PC-3 (cell line): ENCODE measurements around the gene ARF1. TPM values are rescaled to one million over a fixed set of nuclear protein-coding genes. Genes with fewer than 3 reads are reported as not detected.

Experiments used
- ATAC-seq: fragments of 200-7000 bp; cut with Tn5 transposase; 2 replicates; pipeline ENCODE4 v1.9.1; 2020; ENCODE audit warnings: mild to moderate bottlenecking, moderate library complexity
- BruUV-seq: library from RNA; stranded (reverse); fragments of 400-500 nt; replicated peaks from 2 replicates; lab custom pipeline; 2021; lab: Mats Ljungman, UMichigan
- CTCF ChIA-PET: fragments of 300-600 bp; sonication (Branson Sonifier 250); formaldehyde crosslinking; loops from one replicate; lab custom pipeline; 2022; ENCODE audit warnings: antibody characterized with exemption; lab: Charles Lee
- POLR2A ChIA-PET: fragments of 300-600 bp; sonication (Branson Sonifier 250); formaldehyde crosslinking; loops from one replicate; lab custom pipeline; 2022; ENCODE audit warnings: antibody characterized with exemption; ENCODE audit not compliant: unreplicated experiment; lab: Charles Lee
- DNase-seq: peaks from one replicate; pipeline ENCODE4 v3.0.0-alpha.2; 2015
- H2AFZ ChIP-seq: fragments of 300-600 bp; sonication (generic); 2 replicates; pipeline ENCODE4 v1.6.0; 2016; ENCODE audit warnings: antibody characterized with exemption, low read length
- H3F3A ChIP-seq: fragments of 300-600 bp; sonication (generic); one replicate; pipeline ENCODE4 v1.6.0; 2017; ENCODE audit warnings: antibody characterized with exemption, low read length, control low read depth, mild to moderate bottlenecking; ENCODE audit not compliant: unreplicated experiment
- H3K27ac ChIP-seq: fragments of 300-600 bp; sonication (generic); 2 replicates; pipeline ENCODE4 v1.5.1; 2016; ENCODE audit warnings: mild to moderate bottlenecking, low read length
- H3K27me3 ChIP-seq: fragments of 300-600 bp; sonication (generic); 2 replicates; pipeline ENCODE4 v1.6.1; 2016; ENCODE audit warnings: low read length, mixed read lengths
- H3K36me3 ChIP-seq: fragments of 300-600 bp; sonication (generic); 2 replicates; pipeline ENCODE4 v1.6.1; 2016; ENCODE audit warnings: low read depth, mixed run types, low read length, mixed read lengths
- H3K4me1 ChIP-seq: fragments of 300-600 bp; sonication (generic); 2 replicates; pipeline ENCODE4 v1.5.1; 2016; ENCODE audit warnings: low read length; ENCODE audit not compliant: insufficient read depth
- H3K4me2 ChIP-seq: fragments of 300-600 bp; sonication (generic); 2 replicates; pipeline ENCODE4 v1.6.0; 2016; ENCODE audit warnings: low read length
- H3K4me3 ChIP-seq: fragments of 300-600 bp; sonication (generic); 2 replicates; pipeline ENCODE4 v1.5.1; 2016; ENCODE audit warnings: mild to moderate bottlenecking, low read length, mixed read lengths
- H3K79me2 ChIP-seq: fragments of 300-600 bp; sonication (generic); 2 replicates; pipeline ENCODE4 v1.6.1; 2017; ENCODE audit warnings: low read length, mixed read lengths
- H3K9ac ChIP-seq: fragments of 300-600 bp; sonication (generic); 2 replicates; pipeline ENCODE4 v1.6.0; 2016; ENCODE audit warnings: mild to moderate bottlenecking, low read length
- H3K9me2 ChIP-seq: fragments of 300-600 bp; sonication (generic); replicated peaks from 2 replicates; pipeline ENCODE4 v1.6.1; 2016; ENCODE audit warnings: mixed run types, low read length, mixed read lengths
- H3K9me3 ChIP-seq: fragments of 300-600 bp; sonication (generic); 2 replicates; pipeline ENCODE4 v1.6.1; 2016; ENCODE audit warnings: low read length, mixed read lengths
- H4K20me1 ChIP-seq: fragments of 300-600 bp; sonication (generic); 2 replicates; pipeline ENCODE4 v1.6.1; 2016; ENCODE audit warnings: low read length, mixed read lengths
- CTCF ChIP-seq: fragments of 300-600 bp; sonication (generic); conservative IDR thresholded peaks from 2 replicates; pipeline ENCODE4 v1.5.1; 2017; ENCODE audit warnings: antibody characterized with exemption, low read depth, mild to moderate bottlenecking, low read length
- EZH2 ChIP-seq: fragments of 300-600 bp; sonication (generic); IDR thresholded peaks from one replicate; pipeline ENCODE4 v1.6.1; 2017; ENCODE audit warnings: antibody characterized with exemption, mild to moderate bottlenecking, low read length; ENCODE audit not compliant: unreplicated experiment
- EZH2phosphoT487 ChIP-seq: fragments of 300-600 bp; sonication (generic); IDR thresholded peaks from 2 replicates; pipeline ENCODE4 v1.6.1; 2018; ENCODE audit warnings: mild to moderate bottlenecking, antibody characterized with exemption, low read length, borderline replicate concordance
- intact Hi-C: fragments of 100-400 bp; cut with micrococcal nuclease; formaldehyde crosslinking; loops from 2 replicates; pipeline ENCODE4 v1.9.0; 2023
- total RNA-seq: library from RNA; depleted of rRNA; stranded (reverse); fragments of >200 nt; gene quantifications from 2 replicates; pipeline ENCODE4 v1.2.3, GENCODE V29; 2014

Gene ARF1
- total RNA-seq, 1 experiment from 2014 or later, result 688 TPM

DNA sequence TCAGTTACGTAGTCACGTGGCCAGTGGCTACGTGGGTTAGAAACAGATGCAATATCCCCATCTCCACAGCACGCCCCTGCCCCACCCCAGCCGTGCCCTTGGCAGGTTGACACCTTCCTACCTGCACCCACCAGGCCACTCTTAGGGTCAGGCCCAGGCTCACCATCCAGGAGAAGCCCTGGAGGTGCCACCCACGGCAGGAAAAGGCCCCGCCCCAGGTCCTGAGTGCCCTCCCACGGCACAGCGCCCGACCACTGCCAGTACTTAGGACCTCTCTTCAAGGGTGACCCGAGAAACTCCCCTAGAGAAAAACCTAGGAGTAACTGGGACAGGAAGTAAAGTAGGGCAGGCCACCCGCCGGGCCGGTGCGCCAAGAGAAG is 19.1 kb downstream of the ARF1 start:
- Histone ChIP-seq H3K9me2 (no peaks in the 10 kb centered on the region), H3K36me3 (peaks cover 46% of the 10 kb centered on the region), H4K20me1 (peaks cover 42% of the 10 kb centered on the region), H3K9ac (peak overlapping the region; percentile 91), H3K4me3 (peak overlapping the region; percentile 79), H3K79me2 (peaks cover 64% of the 10 kb centered on the region), H2AFZ (peak overlapping the region; percentile 54; the same call in 1 of the 2 replicates), H3F3A (peaks cover 14% of the 10 kb centered on the region), H3K4me2 (peak overlapping the region; percentile 89), H3K4me1 (peaks cover 21% of the 10 kb centered on the region), H3K9me3 (no peaks in the 10 kb centered on the region), H3K27me3 (no peaks in the 10 kb centered on the region), H3K27ac (no peak overlapping the region)
- DNase-seq (peak; percentile 43), ATAC-seq (peak; percentile 3)
- TF ChIP-seq CTCF, result no peak
- no peak for TF ChIP-seq EZH2phosphoT487
- TF ChIP-seq EZH2, result no peak
- CTCF ChIA-PET, result interaction anchor here (1.0 to 1.1 kb wide), 3 partner anchors 19 to 102 kb away, joined by 3 to 4 read pairs (median 3); partner anchors contain the start of gene IBA57
- intact Hi-C loops, result loop anchor here (10.0 kb wide), 1 partner anchor 537 kb away; the partner anchor contains the start of gene ZNF678
- POLR2A ChIA-PET, result interaction anchor here (0.6 kb wide), 1 partner anchor 99 kb away, joined by 4 read pairs; no protein-coding TSS in a partner anchor
- BruUV-seq, result no TSS peak

GRCh38 chr1:228101994-228102790 is 19.7 kb downstream of the ARF1 start:
- no peaks in the 10 kb centered on the region for H3K27me3 ChIP-seq
- H3K9me3 ChIP-seq, result no peaks in the 10 kb centered on the region
- H3K79me2 ChIP-seq, result peaks cover 62% of the 10 kb centered on the region
- H3K9me2 ChIP-seq, result no peaks in the 10 kb centered on the region
- CTCF ChIA-PET, result interaction anchor here (1.0 to 1.1 kb wide), 3 partner anchors 20 to 103 kb away, joined by 3 to 4 read pairs (median 3); partner anchors contain the start of gene IBA57
- peak overlapping the region; percentile 79 for H3K4me3 ChIP-seq
- H3K4me2 ChIP-seq, result peak overlapping the region; percentile 89
- intact Hi-C loops, result loop anchor here (1.0 to 10.0 kb wide), 3 partner anchors 19 to 537 kb away; partner anchors contain the start of genes ARF1 and ZNF678
- peaks cover 48% of the 10 kb centered on the region for H3K36me3 ChIP-seq
- H2AFZ ChIP-seq, result peak overlapping the region; percentile 54
- H4K20me1 ChIP-seq, result peaks cover 36% of the 10 kb centered on the region
- peaks cover 21% of the 10 kb centered on the region for H3K4me1 ChIP-seq
- peaks cover 14% of the 10 kb centered on the region for H3F3A ChIP-seq
- ATAC-seq (peak; percentile 47), DNase-seq (peak; percentile 65)
- peak; percentile 57 for TF ChIP-seq CTCF
- no peak for TF ChIP-seq EZH2phosphoT487
- no TSS peak for BruUV-seq
- H3K9ac ChIP-seq, result peak overlapping the region; percentile 91
- POLR2A ChIA-PET, result interaction anchor here (0.6 kb wide), 2 partner anchors 12 to 99 kb away, joined by 4 to 8 read pairs; no protein-coding TSS in a partner anchor
- no peak overlapping the region for H3K27ac ChIP-seq
